HCT116 (cell line): ENCODE measurements around the gene CDK8. TPM values are rescaled to one million over a fixed set of nuclear protein-coding genes. Genes with fewer than 3 reads are reported as not detected.

ENCODE experiments used
- ATAC-seq: fragments of 200-7000 bp; cut with Tn5 transposase; 2 replicates; pipeline ENCODE4 v1.9.1; 2020; ENCODE audit warnings: mild to moderate bottlenecking, moderate library complexity
- BruUV-seq: library from RNA; stranded (reverse); fragments of 400-500 nt; replicated peaks from 2 replicates; lab custom pipeline; 2021; lab: Mats Ljungman, UMichigan
- CTCF ChIA-PET: fragments of 300-600 bp; sonication (Branson Sonifier 250); formaldehyde crosslinking; loops from one replicate; lab custom pipeline; 2021; ENCODE audit warnings: antibody characterized with exemption; lab: Charles Lee
- POLR2A ChIA-PET: fragments of 300-600, 350-600 bp; sonication (Branson Sonifier 250); formaldehyde crosslinking; loops from one replicate; lab custom pipeline; 2021; ENCODE audit warnings: antibody characterized with exemption; lab: Charles Lee
- RAD21 ChIA-PET, 2 experiments: fragments of 300-600 bp; sonication (Branson Sonifier 250); formaldehyde crosslinking; loops; one replicate each; lab custom pipeline; 2023; ENCODE audit warnings: low total read pairs in 2 of 2; ENCODE audit not compliant: uncharacterized antibody in 2 of 2, unreplicated experiment in 2 of 2, low non-redundant PET in 1 of 2; lab: Charles Lee
- DNase-seq: peaks from one replicate; pipeline ENCODE4 v3.0.0-alpha.2; 2010; ENCODE audit warnings: low read depth, low spot score
- H2AFZ ChIP-seq: fragments of 200-600 bp; shearing (Covaris generic), sonication (generic); 2 replicates; pipeline ENCODE4 v1.6.1; 2017; ENCODE audit warnings: low read depth, mixed run types, mixed read lengths, antibody characterized with exemption, low read length; ENCODE audit not compliant: poor library complexity, severe bottlenecking
- H3K27ac ChIP-seq: 2 replicates; pipeline ENCODE4 v1.5.1; 2012; ENCODE audit warnings: low read depth, low read length
- H3K27me3 ChIP-seq: fragments of 200-600 bp; sonication (generic); 2 replicates; pipeline ENCODE4 v1.6.1; 2016; ENCODE audit warnings: mixed run types, low read length, mixed read lengths; ENCODE audit not compliant: insufficient read depth
- H3K36me3 ChIP-seq, 2 experiments: fragments of 200-500 bp in 1 of 2; fragments of 200-600 bp in 1 of 2; sonication (Bioruptor generic) in 1 of 2; sonication (generic) in 1 of 2; 2 replicates each; pipeline versions ENCODE4 v1.5.1 to v1.6.1; 2014 to 2016; ENCODE audit warnings: low read length in 2 of 2, inconsistent platforms in 1 of 2, mixed read lengths in 1 of 2, mixed run types in 1 of 2; ENCODE audit not compliant: insufficient read depth in 2 of 2, control insufficient read depth in 1 of 2
- H3K4me1 ChIP-seq, 2 experiments: fragments of 200-600 bp in 1 of 2; sonication (generic) in 1 of 2; 2 replicates each; pipeline versions ENCODE4 v1.5.1 to v1.6.1; 2012 to 2017; ENCODE audit warnings: low read length in 2 of 2, inconsistent platforms in 1 of 2, mild to moderate bottlenecking in 1 of 2, mixed read lengths in 1 of 2, mixed run types in 1 of 2, moderate library complexity in 1 of 2; ENCODE audit not compliant: insufficient read depth in 2 of 2, control insufficient read depth in 1 of 2
- H3K4me2 ChIP-seq: fragments of 200-600 bp; sonication (generic); 2 replicates; pipeline ENCODE4 v1.6.1; 2017; ENCODE audit warnings: mixed run types, low read length, mixed read lengths
- H3K4me3 ChIP-seq, 2 experiments: fragments of 200-600 bp in 1 of 2; sonication (generic) in 1 of 2; replicated peaks in 1 of 2; 2 replicates each; pipeline ENCODE4 v1.5.1; 2011 to 2016; ENCODE audit warnings: low read length in 2 of 2, control low read depth in 1 of 2, low read depth in 1 of 2, mild to moderate bottlenecking in 1 of 2, mixed read lengths in 1 of 2, mixed run types in 1 of 2
- H3K79me2 ChIP-seq: fragments of 200-600 bp; sonication (generic); 2 replicates; pipeline ENCODE4 v1.6.1; 2017; ENCODE audit warnings: mild to moderate bottlenecking, mixed run types, low read length, moderate library complexity, mixed read lengths; ENCODE audit not compliant: insufficient read depth
- H3K9ac ChIP-seq: fragments of 200-600 bp; sonication (generic); 2 replicates; pipeline ENCODE4 v1.6.1; 2016; ENCODE audit warnings: low read length, mixed read lengths
- H3K9me2 ChIP-seq: fragments of 200-600 bp; sonication (generic), shearing (Covaris generic); 2 replicates; pipeline ENCODE4 v1.6.1; 2017; ENCODE audit warnings: mixed run types, mild to moderate bottlenecking, moderate library complexity; ENCODE audit not compliant: insufficient read depth
- H3K9me3 ChIP-seq, 2 experiments: fragments of 200-500 bp in 1 of 2; fragments of 200-600 bp in 1 of 2; sonication (Bioruptor generic) in 1 of 2; sonication (generic) in 1 of 2; 2 replicates each; pipeline ENCODE4 v1.6.1; 2014 to 2017; ENCODE audit warnings: low read length in 2 of 2, mixed read lengths in 2 of 2, inconsistent platforms in 1 of 2, low read depth in 1 of 2, mild to moderate bottlenecking in 1 of 2, mixed run types in 1 of 2, moderate library complexity in 1 of 2; ENCODE audit not compliant: control insufficient read depth in 1 of 2, insufficient read depth in 1 of 2
- H4K20me1 ChIP-seq: fragments of 200-600 bp; sonication (generic), shearing (Covaris generic); 2 replicates; pipeline ENCODE4 v1.6.1; 2017; ENCODE audit warnings: mixed run types, mild to moderate bottlenecking, moderate library complexity; ENCODE audit not compliant: insufficient read depth
- CBX3 ChIP-seq: IDR thresholded peaks from 2 replicates; pipeline ENCODE4 v1.6.1; 2012; ENCODE audit warnings: low read depth
- CTCF ChIP-seq, 3 experiments: fragments of 200-600 bp in 1 of 3; sonication (generic) in 1 of 3; IDR thresholded peaks in 2 of 3; conservative IDR thresholded peaks in 1 of 3; 2 replicates each; pipeline ENCODE4 v1.5.1; 2012 to 2017; ENCODE audit warnings: low read depth in 2 of 3, low read length in 2 of 3, antibody characterized with exemption in 1 of 3, borderline replicate concordance in 1 of 3, control low read depth in 1 of 3, mild to moderate bottlenecking in 1 of 3, mixed read lengths in 1 of 3, mixed run types in 1 of 3, moderate library complexity in 1 of 3; ENCODE audit not compliant: insufficient read depth in 1 of 3
- ELF1 ChIP-seq: IDR thresholded peaks from 2 replicates; pipeline ENCODE4 v1.6.1; 2012; ENCODE audit warnings: low read depth, borderline replicate concordance
- EZH2phosphoT487 ChIP-seq: fragments of 200-600 bp; IDR thresholded peaks from 2 replicates; pipeline ENCODE4 v1.6.1; 2018; ENCODE audit warnings: antibody characterized with exemption, borderline replicate concordance
- FOSL1 ChIP-seq: IDR thresholded peaks from 2 replicates; pipeline ENCODE4 v1.6.1; 2012; ENCODE audit warnings: low read depth
- MAX ChIP-seq: IDR thresholded peaks from 2 replicates; pipeline ENCODE4 v1.6.1; 2012
- POLR2A ChIP-seq: IDR thresholded peaks from 2 replicates; pipeline ENCODE4 v1.7.0; 2011; ENCODE audit warnings: borderline replicate concordance; ENCODE audit not compliant: insufficient read depth, insufficient read length; ENCODE audit errors: extremely low read depth
- REST ChIP-seq: IDR thresholded peaks from 2 replicates; pipeline ENCODE4 v1.6.1; 2012; ENCODE audit warnings: low read depth
- SIN3A ChIP-seq: IDR thresholded peaks from 2 replicates; pipeline ENCODE4 v1.6.1; 2012; ENCODE audit warnings: low read depth
- TCF7L2 ChIP-seq: IDR thresholded peaks from 2 replicates; pipeline ENCODE4 v1.7.0; 2011; ENCODE audit warnings: borderline replicate concordance, inconsistent platforms; ENCODE audit not compliant: insufficient read depth, insufficient read length; ENCODE audit errors: extremely low read depth
- ZBTB33 ChIP-seq: IDR thresholded peaks from 2 replicates; pipeline ENCODE4 v1.6.1; 2011; ENCODE audit warnings: mild to moderate bottlenecking, low read length, moderate library complexity; ENCODE audit not compliant: insufficient replicate concordance; ENCODE audit errors: extremely low read depth
- ZFX ChIP-seq: fragments of 450-650 bp; IDR thresholded peaks from 2 replicates; pipeline ENCODE4 v1.6.1; 2017
- intact Hi-C: fragments of 100-400 bp; cut with micrococcal nuclease; formaldehyde crosslinking; loops from 2 replicates; pipeline ENCODE4 v1.10.0; 2022
- total RNA-seq: library from RNA; stranded (reverse); gene quantifications from one replicate; pipeline ENCODE4 v1.2.1, GENCODE V29; 2021; ENCODE audit not compliant: unreplicated experiment

Gene CDK8
- total RNA-seq, 1 experiment from 2014 or later = 23.8 TPM

- Histone ChIP-seq H3K36me3 (no peaks in the 10 kb centered on the region), H3K79me2 (no peaks in the 10 kb centered on the region), H3K9ac (no peak overlapping the region), H3K4me1 (no peaks in the 10 kb centered on the region), H3K4me2 (no peak overlapping the region), H2AFZ (no peak overlapping the region), H3K27me3 (no peaks in the 10 kb centered on the region), H4K20me1 (no peaks in the 10 kb centered on the region), H3K4me3 (no peak overlapping the region)
- CTCF ChIA-PET = no interaction called here
- DNase-seq (no peak), ATAC-seq (no peak)
- intact Hi-C loops = no loop called here
- POLR2A ChIA-PET = no interaction called here
- RAD21 ChIA-PET = no interaction called here
- TF ChIP-seq MAX (no peak), ZFX (no peak), TCF7L2 (no peak), EZH2phosphoT487 (no peak), ELF1 (no peak), CTCF (IDR thresholded peaks at IDR 0.05 in 2 of 3, conservative IDR thresholded peaks at IDR 0.05 in 1 of 3; ENCODE audit: borderline replicate concordance in 1 of 3, insufficient read depth in 1 of 3, low read depth in 2 of 3, low read length in 2 of 3) (no peak), FOSL1 (no peak), POLR2A (no peak), ZBTB33 (no peak), SIN3A (no peak), REST (no peak), CBX3 (no peak)
- TF ChIP-seq, all 23 proteins: peak for 0
- Histone ChIP-seq H3K9me3 (no peaks in the 10 kb centered on the region), H3K9me2 (no peaks in the 10 kb centered on the region), H3K27ac (no peak overlapping the region)
- BruUV-seq = no TSS peak
These were observed 158.3 kb downstream of the CDK8 start for GRCh38 chr13:26412263-26412662.
